IMR-90 (cell line): ENCODE results near the gene TRAPPC12. TPM values are rescaled to one million over a fixed set of nuclear protein-coding genes. Genes with fewer than 3 reads are reported as not detected.

ENCODE experiments used
- ATAC-seq: fragments of 200-7000 bp; cut with Tn5 transposase; 2 replicates; pipeline ENCODE4 v1.9.1; 2020; ENCODE audit warnings: low read depth, mild to moderate bottlenecking, moderate library complexity
- BruUV-seq: library from RNA; stranded (reverse); fragments of 400-500 nt; replicated peaks from 2 replicates; lab custom pipeline; 2021; lab: Mats Ljungman, UMichigan
- CTCF ChIA-PET: fragments of 300-600 bp; formaldehyde crosslinking; extraction: SDS; loops from one replicate; lab custom pipeline; 2021; ENCODE audit warnings: antibody characterized with exemption; lab: Yijun Ruan, JAX
- POLR2A ChIA-PET: fragments of 300-600 bp; sonication (Branson Sonifier 250); formaldehyde crosslinking; loops from one replicate; lab custom pipeline; 2022; ENCODE audit warnings: antibody characterized with exemption; ENCODE audit not compliant: unreplicated experiment; lab: Charles Lee
- DNase-seq: peaks from one replicate; pipeline ENCODE4 v3.0.0; 2013
- H2AFZ ChIP-seq: replicated peaks from 2 replicates; pipeline ENCODE3; 2013; ENCODE audit warnings: low read length, mild to moderate bottlenecking; ENCODE audit not compliant: poor library complexity
- H2AK5ac ChIP-seq: 2 replicates; pipeline ENCODE4 v1.6.1; 2013; ENCODE audit warnings: low read depth, low read length, inconsistent platforms
- H2AK9ac ChIP-seq: replicated peaks from 2 replicates; pipeline ENCODE3; 2013; ENCODE audit warnings: mild to moderate bottlenecking, low read depth, low read length, moderate library complexity; ENCODE audit not compliant: poor library complexity
- H2BK120ac ChIP-seq: 2 replicates; pipeline ENCODE4 v1.6.1; 2013; ENCODE audit warnings: low read depth, low read length, inconsistent platforms
- H2BK15ac ChIP-seq: 3 replicates; pipeline ENCODE4 v1.6.1; 2013; ENCODE audit warnings: low read depth, low read length, inconsistent platforms
- H2BK20ac ChIP-seq: 2 replicates; pipeline ENCODE4 v1.6.1; 2013; ENCODE audit warnings: low read depth, mild to moderate bottlenecking, inconsistent platforms, low read length, moderate library complexity
- H2BK5ac ChIP-seq: 2 replicates; pipeline ENCODE4 v1.6.1; 2013; ENCODE audit warnings: mild to moderate bottlenecking, low read depth, low read length, inconsistent platforms; ENCODE audit not compliant: poor library complexity, severe bottlenecking
- H3K14ac ChIP-seq: replicated peaks from 2 replicates; pipeline ENCODE4 v1.6.1; 2013; ENCODE audit warnings: low read depth, low read length, inconsistent platforms
- H3K18ac ChIP-seq: 2 replicates; pipeline ENCODE4 v1.6.1; 2013; ENCODE audit warnings: low read depth, low read length, control low read depth
- H3K23ac ChIP-seq: 2 replicates; pipeline ENCODE4 v1.6.1; 2013; ENCODE audit warnings: low read depth, low read length, inconsistent platforms
- H3K27ac ChIP-seq: 2 replicates; pipeline ENCODE4 v1.5.1; 2013; ENCODE audit warnings: mild to moderate bottlenecking, control low read depth, low read length; ENCODE audit not compliant: insufficient read depth
- H3K27me3 ChIP-seq: 2 replicates; pipeline ENCODE4 v1.6.1; 2013; ENCODE audit warnings: low read length; ENCODE audit not compliant: control insufficient read depth, insufficient read depth
- H3K36me3 ChIP-seq: 2 replicates; pipeline ENCODE4 v1.6.1; 2013; ENCODE audit warnings: low read length, mixed read lengths; ENCODE audit not compliant: control insufficient read depth, insufficient read depth
- H3K4ac ChIP-seq: 2 replicates; pipeline ENCODE4 v1.6.1; 2013; ENCODE audit warnings: low read depth, low read length, inconsistent platforms
- H3K4me1 ChIP-seq: 2 replicates; pipeline ENCODE4 v1.6.1; 2013; ENCODE audit warnings: low read length, mixed read lengths; ENCODE audit not compliant: control insufficient read depth, insufficient read depth
- H3K4me2 ChIP-seq: 2 replicates; pipeline ENCODE4 v1.6.1; 2013; ENCODE audit warnings: low read depth, mild to moderate bottlenecking, control low read depth, low read length, moderate library complexity
- H3K4me3 ChIP-seq: 2 replicates; pipeline ENCODE4 v1.5.1; 2013; ENCODE audit warnings: low read depth, mild to moderate bottlenecking, control low read depth, low read length, moderate library complexity; ENCODE audit not compliant: insufficient read depth
- H3K56ac ChIP-seq: 2 replicates; pipeline ENCODE4 v1.6.1; 2013; ENCODE audit warnings: low read length, inconsistent platforms; ENCODE audit not compliant: insufficient read depth; ENCODE audit errors: extremely low read depth
- H3K79me1 ChIP-seq, 2 experiments: 2 replicates each; pipeline ENCODE4 v1.6.1; 2013; ENCODE audit warnings: low read length in 2 of 2, inconsistent platforms in 1 of 2, low read depth in 1 of 2
- H3K9ac ChIP-seq: 2 replicates; pipeline ENCODE4 v1.6.1; 2013; ENCODE audit warnings: low read depth, low read length, control low read depth
- H3K9me1 ChIP-seq: 2 replicates; pipeline ENCODE4 v1.6.1; 2013; ENCODE audit warnings: low read length, inconsistent platforms; ENCODE audit not compliant: insufficient read depth
- H3K9me3 ChIP-seq: 2 replicates; pipeline ENCODE4 v1.6.1; 2013; ENCODE audit warnings: low read length; ENCODE audit not compliant: control insufficient read depth, insufficient read depth
- H4K20me1 ChIP-seq: 2 replicates; pipeline ENCODE4 v1.6.1; 2013; ENCODE audit warnings: low read length, inconsistent platforms; ENCODE audit not compliant: insufficient read depth
- H4K5ac ChIP-seq: 2 replicates; pipeline ENCODE4 v1.6.1; 2013; ENCODE audit warnings: mild to moderate bottlenecking, low read depth, low read length, control low read depth
- H4K8ac ChIP-seq, 2 experiments: 2 replicates each; pipeline ENCODE4 v1.6.1; 2013; ENCODE audit warnings: low read depth in 2 of 2, low read length in 2 of 2, control low read depth in 1 of 2, inconsistent platforms in 1 of 2
- H4K91ac ChIP-seq: 2 replicates; pipeline ENCODE4 v1.6.1; 2013; ENCODE audit warnings: low read depth, low read length, inconsistent platforms; ENCODE audit not compliant: insufficient read depth
- BHLHE40 ChIP-seq: fragments of 150-350 bp; IDR thresholded peaks from 2 replicates; pipeline ENCODE4 v1.6.1; 2016; ENCODE audit warnings: mild to moderate bottlenecking, low read depth, low read length
- CEBPB ChIP-seq: IDR thresholded peaks from 2 replicates; pipeline ENCODE4 v1.6.1; 2012; ENCODE audit warnings: low read depth, low read length, improper control_type of control experiment
- CHD1 ChIP-seq: IDR thresholded peaks from 2 replicates; pipeline ENCODE4 v1.6.1; 2012; ENCODE audit warnings: low read depth, low read length, improper control_type of control experiment
- CTCF ChIP-seq: conservative IDR thresholded peaks from 2 replicates; pipeline ENCODE4 v1.5.1; 2012; ENCODE audit warnings: mild to moderate bottlenecking, low read depth, low read length, improper control_type of control experiment
- ELK1 ChIP-seq: fragments of 150-350 bp; IDR thresholded peaks from 2 replicates; pipeline ENCODE4 v1.6.1; 2016; ENCODE audit warnings: low read depth, mild to moderate bottlenecking, low read length, moderate library complexity, borderline replicate concordance
- FOS ChIP-seq: fragments of 150-350 bp; IDR thresholded peaks from 2 replicates; pipeline ENCODE4 v1.6.1; 2016; ENCODE audit warnings: low read depth, low read length
- MAFK ChIP-seq: IDR thresholded peaks from 2 replicates; pipeline ENCODE4 v1.6.1; 2012; ENCODE audit warnings: low read depth, low read length, improper control_type of control experiment
- MAZ ChIP-seq: IDR thresholded peaks from 2 replicates; pipeline ENCODE4 v1.6.1; 2012; ENCODE audit warnings: low read depth, mild to moderate bottlenecking, low read length, improper control_type of control experiment, moderate library complexity, borderline replicate concordance
- MXI1 ChIP-seq: IDR thresholded peaks from 2 replicates; pipeline ENCODE4 v1.6.1; 2012; ENCODE audit warnings: low read depth, mild to moderate bottlenecking, low read length, moderate library complexity, borderline replicate concordance
- NFE2L2 ChIP-seq: fragments of 150-350 bp; IDR thresholded peaks from 2 replicates; pipeline ENCODE4 v1.6.1; 2016; ENCODE audit warnings: low read depth, mild to moderate bottlenecking, low read length
- POLR2A ChIP-seq: IDR thresholded peaks from 2 replicates; pipeline ENCODE4 v1.6.1; 2012; ENCODE audit warnings: mild to moderate bottlenecking, low read depth, low read length
- RAD21 ChIP-seq: IDR thresholded peaks from 2 replicates; pipeline ENCODE4 v1.6.1; 2012; ENCODE audit warnings: low read length, improper control_type of control experiment
- RCOR1 ChIP-seq: IDR thresholded peaks from 2 replicates; pipeline ENCODE4 v1.6.1; 2012; ENCODE audit warnings: mild to moderate bottlenecking, low read length, improper control_type of control experiment; ENCODE audit not compliant: insufficient replicate concordance
- RFX5 ChIP-seq: IDR thresholded peaks from 2 replicates; pipeline ENCODE4 v1.8.0; 2012; ENCODE audit warnings: low read depth, mild to moderate bottlenecking, low read length, moderate library complexity
- SMC3 ChIP-seq: fragments of 150-350 bp; IDR thresholded peaks from 2 replicates; pipeline ENCODE4 v1.6.1; 2016; ENCODE audit warnings: low read depth, mild to moderate bottlenecking, antibody characterized with exemption, low read length, moderate library complexity
- USF2 ChIP-seq: fragments of 150-350 bp; IDR thresholded peaks from 2 replicates; pipeline ENCODE4 v1.6.1; 2017; ENCODE audit warnings: mild to moderate bottlenecking, antibody characterized with exemption, low read length, low read depth
- WGBS, 2 experiments: methylation state at CpG; one replicate each; pipeline versions ENCODE4 v1.1.5 to v1.1.7; 2013; ENCODE audit warnings: missing lambda C conversion rate in 2 of 2; ENCODE audit not compliant: insufficient read length in 1 of 2; ENCODE audit errors: extremely low coverage in 2 of 2; 5-methylcytosine and 5-hydroxymethylcytosine counted together
- dilution Hi-C: fragments of 300-500 bp; cut with HindIII; formaldehyde crosslinking; loops from one replicate; pipeline ENCODE4 v1.14.3; 2018; ENCODE audit warnings: low sequenced_read_pairs; ENCODE audit not compliant: unreplicated experiment
- in situ Hi-C: fragments of 300-500 bp; cut with MboI; formaldehyde crosslinking; loops from 3 replicates; pipeline ENCODE4 v1.14.3; 2019; ENCODE audit warnings: low sequenced_read_pairs, inconsistent platforms, mixed read lengths
- intact Hi-C: fragments of 100-400 bp; cut with micrococcal nuclease; formaldehyde crosslinking; loops from 2 replicates; pipeline ENCODE4 v1.10.0; 2022
- polyA plus RNA-seq, 3 experiments: library from polyadenylated mRNA; depleted of rRNA; stranded (reverse); fragments of >200 nt; gene quantifications; 2 replicates each; pipeline ENCODE4 v1.2.3, GENCODE V29; 2012; ENCODE audit warnings: low replicate concordance in 1 of 3
- total RNA-seq: library from RNA; depleted of rRNA; stranded (reverse); fragments of >200 nt; gene quantifications from 2 replicates; pipeline ENCODE4 v1.2.3, GENCODE V29; 2012

The TRAPPC12 gene
- total and polyA plus RNA-seq, 2 of the 4 experiments (the other 2 are of a cell fraction), result 25.8 to 69.9 TPM

- Histone ChIP-seq H3K79me1 (peaks cover 0 to 6% of the 10 kb centered on the region in 2 experiments; a peak in 1 of 4 replicates), H3K36me3 (peaks cover 32% of the 10 kb centered on the region), H3K4me3 (no peak overlapping the region), H2AK5ac (no peak overlapping the region), H4K8ac (no peak overlapping the region), H3K4me1 (no peaks in the 10 kb centered on the region), H3K4ac (no peak overlapping the region), H2AFZ (no peak overlapping the region), H2AK9ac (no peak overlapping the region), H3K27me3 (no peaks in the 10 kb centered on the region), H3K23ac (no peak overlapping the region), H4K20me1 (no peaks in the 10 kb centered on the region; the same call in 1 of the 2 replicates), H2BK20ac (no peak overlapping the region), H3K9me3 (no peaks in the 10 kb centered on the region), H3K18ac (no peak overlapping the region), H3K14ac (no peak overlapping the region), H2BK15ac (no peak overlapping the region), H2BK120ac (no peak overlapping the region), H3K27ac (no peak overlapping the region), H3K56ac (no peak overlapping the region), H3K9ac (no peak overlapping the region), H3K4me2 (no peak overlapping the region), H4K91ac (no peak overlapping the region), H2BK5ac (no peak overlapping the region), H3K9me1 (no peaks in the 10 kb centered on the region), H4K5ac (no peak overlapping the region)
- ATAC-seq, result no peak
- ChIA-PET CTCF (interaction anchor here (0.7 kb wide), 1 partner anchor 10 kb away, joined by 3 read pairs; no protein-coding TSS in a partner anchor), POLR2A (no interaction called here)
- dilution Hi-C loops, result no loop called here
- DNase-seq, result no peak
- intact Hi-C loops, result no loop called here
- no TSS peak for BruUV-seq
- TF ChIP-seq RFX5 (no peak), USF2 (no peak), MAFK (no peak), NFE2L2 (no peak), CTCF (no peak), RAD21 (no peak), ELK1 (no peak), MXI1 (no peak), CHD1 (no peak), MAZ (no peak), BHLHE40 (no peak), FOS (no peak), POLR2A (no peak), RCOR1 (no peak), CEBPB (no peak), SMC3 (no peak)
- WGBS, 2 experiments, result 100% methylated on average over 5 of the region's 14 CpGs; no CpG with 5 or more reads in 1 of the 2 experiments
- in situ Hi-C loops, result no loop called here
Observed at GRCh38 chr2:3456125-3456524, 76.6 kb downstream of the TRAPPC12 start.
